Adrenal gland (tissue), 12 donors: ENCODE data around the gene LMNA. TPM values are rescaled to one million over a fixed set of nuclear protein-coding genes. Genes with fewer than 3 reads are reported as not detected.

ENCODE experiments used
- DNase-seq, 7 donors: peaks; one replicate each; pipeline ENCODE4 v3.0.0-alpha.2; 2019 to 2020
- H3K27ac ChIP-seq, 5 donors: fragments of 200-600 bp; sonication (generic) in 4 of 5; 1 replicate in 3 of 5; 2 replicates in 2 of 5; pipeline versions ENCODE4 v1.5.1 to v1.8.0; 2016 to 2020; ENCODE audit warnings: mild to moderate bottlenecking in 1 of 5
- H3K27me3 ChIP-seq: fragments of 200-600 bp; 2 replicates; pipeline ENCODE4 v1.8.0; 2021
- H3K36me3 ChIP-seq, 2 donors: fragments of 200-600 bp; replicated peaks in 1 of 2; 1 replicate in 1 of 2; 2 replicates in 1 of 2; pipeline versions ENCODE4 v1.5.1 to v1.8.0; 2018 to 2022
- H3K4me1 ChIP-seq, 2 donors: fragments of 200-600 bp; replicated peaks in 1 of 2; 1 replicate in 1 of 2; 2 replicates in 1 of 2; pipeline versions ENCODE4 v1.5.1 to v1.8.0; 2018 to 2021
- H3K4me3 ChIP-seq, 4 donors: fragments of 200-600 bp; sonication (generic) in 3 of 4; one replicate each; pipeline ENCODE4 v1.5.1; 2016 to 2018
- H3K9me3 ChIP-seq, 3 donors: fragments of 200-600 bp; sonication (generic) in 1 of 3; replicated peaks in 1 of 3; 1 replicate in 2 of 3; 2 replicates in 1 of 3; pipeline versions ENCODE4 v1.5.1 to v1.8.0; 2016 to 2021
- CTCF ChIP-seq, 6 experiments: fragments of 450-650 bp in 4 of 6; fragments of 200-600 bp in 2 of 6; sonication (generic) in 1 of 6; IDR thresholded peaks; 1 replicate in 5 of 6; 2 replicates in 1 of 6; pipeline versions ENCODE4 v1.5.1 to v1.8.0; 2016 to 2021; ENCODE audit warnings: antibody characterized with exemption in 6 of 6, mild to moderate bottlenecking in 2 of 6, moderate library complexity in 1 of 6
- POLR2A ChIP-seq, 2 donors: fragments of 450-650 bp; IDR thresholded peaks; one replicate each; pipeline ENCODE4 v1.6.1; 2017; ENCODE audit warnings: antibody characterized with exemption in 2 of 2, mild to moderate bottlenecking in 2 of 2, moderate library complexity in 1 of 2
- WGBS, 4 donors: extraction: QIAGEN DNeasy Blood & Tissue Kit in 2 of 4; methylation state at CpG; one replicate each; pipeline versions ENCODE4 v1.1.5 to v1.1.7; 2013 to 2017; 5-methylcytosine and 5-hydroxymethylcytosine counted together
- intact Hi-C, 2 donors: fragments of 100-400 bp; cut with DNase I; formaldehyde crosslinking; loops; one replicate each; pipeline versions ENCODE4 v1.14.1 to v1.15.0; 2022 to 2023
- polyA plus RNA-seq, 3 donors: library from polyadenylated mRNA; stranded (reverse); fragments of 200-250 nt in 2 of 3; fragments of 350-450 nt in 1 of 3; fragmentation: Illumina TruSeq in 1 of 3; extraction: RNeasy Lipid Tissue Mini Kit (QIAGEN cat#74804) in 1 of 3; gene quantifications; one replicate each; pipeline ENCODE4 v1.2.3, GENCODE V29; 2013 to 2014
- total RNA-seq, 9 donors: library from RNA; depleted of rRNA in 4 of 9; stranded (reverse); fragments of >200 nt in 4 of 9; fragments of 120-200 nt in 1 of 9; fragmentation: NEBNext Ultra II Directional in 1 of 9; extraction: Animal tissue kit (Norgen Biotek cat#: 25700) in 1 of 9; gene quantifications; one replicate each; pipeline versions ENCODE4 v1.1.0 to v1.2.4, GENCODE V29; 2013 to 2023
- donor health status: healthy with polysubstance abuse.
- donor health status: Bipolar disorder and iron deficiency.
- donor health status: DM: yes; HTN: yes; CAD: no.
- donor health status: DM: no; HTN: no; CAD: no.
- donor health status: DM: no; HTN: no; CAD: no.
- donor health status: DM: yes; HTN: yes; CAD: no.

LMNA gene
- total and polyA plus RNA-seq, 12 donors = 116 to 591 (median 382) TPM

GRCh38 chr1:156097499-156098178 is 16.9 kb upstream of the LMNA start:
- DNase-seq = no peak
- H3K4me1 ChIP-seq = peaks cover 16 to 37% of the 10 kb centered on the region in 2 donors
- no peaks in the 10 kb centered on the region for H3K9me3 ChIP-seq
- H3K36me3 ChIP-seq = no peaks in the 10 kb centered on the region
- intact Hi-C loops = loop anchor here (2.0 to 5.0 kb wide), 2 partner anchors 33 to 125 kb away; no protein-coding TSS in a partner anchor
- 91 to 96% (median 92%) methylated on average over 7 to 9 of the region's 9 CpGs for WGBS, 4 donors
- H3K4me3 ChIP-seq = no peak overlapping the region
- no peaks in the 10 kb centered on the region for H3K27me3 ChIP-seq
- peak overlapping the region in 2 of 5 donors; percentile 52 to 71 for H3K27ac ChIP-seq
- TF ChIP-seq CTCF (IDR thresholded peaks at IDR 0.05) = no peak
- TF ChIP-seq POLR2A (IDR thresholded peaks at IDR 0.05) = no peak

- Histone ChIP-seq H3K4me3 (no peak overlapping the region), H3K4me1 (peaks cover 20 to 48% of the 10 kb centered on the region in 2 donors), H3K27ac (no peak overlapping the region), H3K9me3 (no peaks in the 10 kb centered on the region), H3K36me3 (no peaks in the 10 kb centered on the region), H3K27me3 (no peaks in the 10 kb centered on the region)
- TF ChIP-seq POLR2A (IDR thresholded peaks at IDR 0.05) (no peak), CTCF (IDR thresholded peaks at IDR 0.05) (no peak)
- intact Hi-C loops = loop anchor here in 1 of 2 donors (5.0 kb wide), 1 partner anchor 124 kb away; no protein-coding TSS in a partner anchor
- WGBS, 4 donors = 81 to 100% (median 83%) methylated on average over 1 to 2 of the region's 2 CpGs; no CpG with 5 or more reads in 1 of the 4 donors
- no peak for DNase-seq
Measured at GRCh38 chr1:156098784-156099183, 15.7 kb upstream of the LMNA start.

DNA sequence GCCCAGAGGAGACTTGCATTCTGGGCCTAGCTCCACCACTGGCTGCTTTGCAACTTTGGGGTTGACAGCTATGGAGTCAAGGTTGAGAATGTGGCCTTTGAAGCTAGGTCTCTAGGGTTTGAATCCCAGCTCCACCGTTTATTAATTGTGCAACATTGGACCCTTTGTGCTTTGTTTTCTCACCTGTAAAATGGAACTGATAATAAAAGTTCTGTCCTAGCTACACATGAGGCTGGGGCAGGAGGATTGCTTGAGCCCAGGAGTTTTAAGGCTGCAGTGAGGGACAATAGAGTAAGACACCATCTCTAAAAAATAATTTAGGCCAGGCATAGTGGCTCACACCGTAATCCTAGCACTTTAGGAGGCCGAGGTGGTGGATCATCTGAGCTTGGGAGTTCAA is 15.2 kb upstream of the LMNA start:
- Histone ChIP-seq H3K4me1 (peaks cover 20 to 53% of the 10 kb centered on the region in 2 donors), H3K27ac (no peak overlapping the region), H3K4me3 (no peak overlapping the region), H3K9me3 (no peaks in the 10 kb centered on the region), H3K36me3 (no peaks in the 10 kb centered on the region), H3K27me3 (no peaks in the 10 kb centered on the region)
- 60 to 79% (median 76%) methylated on average over 3 of the region's 3 CpGs for WGBS, 4 donors
- TF ChIP-seq CTCF (IDR thresholded peaks at IDR 0.05) = no peak
- TF ChIP-seq POLR2A (IDR thresholded peaks at IDR 0.05) = no peak
- DNase-seq = no peak
- intact Hi-C loops = loop anchor here in 1 of 2 donors (5.0 kb wide), 1 partner anchor 123 kb away; no protein-coding TSS in a partner anchor

- no peaks in the 10 kb centered on the region for H3K36me3 ChIP-seq
- peaks cover 20 to 65% of the 10 kb centered on the region in 2 donors for H3K4me1 ChIP-seq
- intact Hi-C loops = no loop called here
- TF ChIP-seq CTCF (IDR thresholded peaks at IDR 0.05) (no peak), POLR2A (IDR thresholded peaks at IDR 0.05) (no peak)
- 71 to 77% (median 75%) methylated on average over 4 of the region's 4 CpGs for WGBS, 4 donors
- no peaks in the 10 kb centered on the region for H3K9me3 ChIP-seq
- DNase-seq = peak in 1 of 7 donors; percentile 66
- H3K27me3 ChIP-seq = no peaks in the 10 kb centered on the region
- peak overlapping the region in 1 of 5 donors; percentile 25 for H3K27ac ChIP-seq
- no peak overlapping the region for H3K4me3 ChIP-seq
Measured at GRCh38 chr1:156100205-156100995, 14.1 kb upstream of the LMNA start.
